ENCODE results near the gene ELMO1.

DNA sequence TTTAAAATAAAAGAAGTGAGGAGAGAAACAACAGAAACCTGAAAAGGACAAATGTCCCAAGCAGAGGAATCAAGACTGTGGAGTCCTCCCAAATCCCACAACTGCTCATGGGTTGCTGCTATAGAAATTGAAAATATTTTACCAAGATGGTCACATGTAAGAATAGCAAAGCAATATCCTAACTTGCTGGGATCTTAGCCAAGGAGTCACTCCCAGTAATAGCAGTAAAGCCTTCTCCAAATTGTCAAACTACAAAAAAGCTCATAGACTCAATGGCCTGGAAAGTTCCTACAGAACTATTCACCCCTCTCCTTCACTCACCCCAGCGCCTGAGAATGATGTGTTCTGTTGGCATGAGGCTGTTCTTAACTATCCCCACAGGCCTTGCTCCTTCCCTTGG lies 186.5 kb downstream of the ELMO1 start:
- TF ChIP-seq, protein P1, sequence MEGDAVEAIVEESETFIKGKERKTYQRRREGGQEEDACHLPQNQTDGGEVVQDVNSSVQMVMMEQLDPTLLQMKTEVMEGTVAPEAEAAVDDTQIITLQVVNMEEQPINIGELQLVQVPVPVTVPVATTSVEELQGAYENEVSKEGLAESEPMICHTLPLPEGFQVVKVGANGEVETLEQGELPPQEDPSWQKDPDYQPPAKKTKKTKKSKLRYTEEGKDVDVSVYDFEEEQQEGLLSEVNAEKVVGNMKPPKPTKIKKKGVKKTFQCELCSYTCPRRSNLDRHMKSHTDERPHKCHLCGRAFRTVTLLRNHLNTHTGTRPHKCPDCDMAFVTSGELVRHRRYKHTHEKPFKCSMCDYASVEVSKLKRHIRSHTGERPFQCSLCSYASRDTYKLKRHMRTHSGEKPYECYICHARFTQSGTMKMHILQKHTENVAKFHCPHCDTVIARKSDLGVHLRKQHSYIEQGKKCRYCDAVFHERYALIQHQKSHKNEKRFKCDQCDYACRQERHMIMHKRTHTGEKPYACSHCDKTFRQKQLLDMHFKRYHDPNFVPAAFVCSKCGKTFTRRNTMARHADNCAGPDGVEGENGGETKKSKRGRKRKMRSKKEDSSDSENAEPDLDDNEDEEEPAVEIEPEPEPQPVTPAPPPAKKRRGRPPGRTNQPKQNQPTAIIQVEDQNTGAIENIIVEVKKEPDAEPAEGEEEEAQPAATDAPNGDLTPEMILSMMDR (IDR thresholded peaks at IDR 0.05), result no peak
- TF ChIP-seq POLR2A (IDR thresholded peaks at IDR 0.05), result no peak

All from body of pancreas (tissue), 4 donors.